Kidney epithelial cell (primary cell): ENCODE results near the gene LARP7. TPM values are rescaled to one million over a fixed set of nuclear protein-coding genes. Genes with fewer than 3 reads are reported as not detected.

Experiments used
- DNase-seq: peaks from one replicate; pipeline ENCODE4 v3.0.0-alpha.2; 2010; ENCODE audit warnings: low read depth
- H3K27me3 ChIP-seq: 2 replicates; pipeline ENCODE4 v1.6.0; 2011; ENCODE audit warnings: low read length; ENCODE audit not compliant: control insufficient read depth, insufficient read depth
- H3K36me3 ChIP-seq: 2 replicates; pipeline ENCODE4 v1.5.1; 2011; ENCODE audit warnings: low read length; ENCODE audit not compliant: control insufficient read depth, insufficient read depth
- H3K4me3 ChIP-seq: 2 replicates; pipeline ENCODE4 v1.5.1; 2011; ENCODE audit warnings: low read depth, mild to moderate bottlenecking, control low read depth, low read length
- CTCF ChIP-seq: IDR thresholded peaks from 2 replicates; pipeline ENCODE4 v1.5.1; 2011; ENCODE audit warnings: mild to moderate bottlenecking, moderate library complexity, low read length, control low read depth, inconsistent platforms; ENCODE audit not compliant: insufficient read depth, poor library complexity, severe bottlenecking
- total RNA-seq: library from RNA; depleted of rRNA; stranded (reverse); fragments of >200 nt; gene quantifications from 2 replicates; pipeline ENCODE4 v1.2.3, GENCODE V29; 2015

LARP7 gene
- total RNA-seq, 1 donor from 2014 or later = 44.4 TPM

- no peak for DNase-seq
- Histone ChIP-seq H3K36me3 (no peaks in the 10 kb centered on the region), H3K4me3 (no peak overlapping the region), H3K27me3 (no peaks in the 10 kb centered on the region)
- TF ChIP-seq CTCF = no peak
Observed at GRCh38 chr4:112674376-112674775, 37.4 kb downstream of the LARP7 start.

GRCh38 chr4:112677519-112678091 is 40.7 kb downstream of the LARP7 start:
- Histone ChIP-seq H3K4me3 (no peak overlapping the region), H3K36me3 (no peaks in the 10 kb centered on the region), H3K27me3 (no peaks in the 10 kb centered on the region)
- no peak for DNase-seq
- no peak for TF ChIP-seq CTCF

- TF ChIP-seq CTCF = no peak
- H3K4me3 ChIP-seq = no peak overlapping the region
Observed at GRCh38 chr4:112680996-112681395, 44.1 kb downstream of the LARP7 start.

GRCh38 chr4:112693507-112693906 is 56.6 kb downstream of the LARP7 start:
- Histone ChIP-seq H3K27me3 (no peaks in the 10 kb centered on the region), H3K36me3 (no peaks in the 10 kb centered on the region), H3K4me3 (no peak overlapping the region)
- no peak for TF ChIP-seq CTCF
- DNase-seq = no peak

More at GRCh38 chr4:112680996-112681395, 44.1 kb downstream of the LARP7 start:
- DNase-seq = no peak
- Histone ChIP-seq H3K27me3 (no peaks in the 10 kb centered on the region), H3K36me3 (no peaks in the 10 kb centered on the region)

GRCh38 chr4:112700679-112701078 is 63.7 kb downstream of the LARP7 start:
- Histone ChIP-seq H3K4me3 (no peak overlapping the region), H3K27me3 (peaks cover 8% of the 10 kb centered on the region), H3K36me3 (no peaks in the 10 kb centered on the region)
- TF ChIP-seq CTCF = no peak
- DNase-seq = no peak

GRCh38 chr4:112702892-112703291 is 65.9 kb downstream of the LARP7 start:
- no peak for TF ChIP-seq CTCF
- H3K4me3 ChIP-seq = no peak overlapping the region
- H3K27me3 ChIP-seq = peaks cover 14% of the 10 kb centered on the region
- no peak for DNase-seq
- H3K36me3 ChIP-seq = no peaks in the 10 kb centered on the region
